IMR-90 (cell line): ENCODE results near the gene ARL6. TPM values are rescaled to one million over a fixed set of nuclear protein-coding genes. Genes with fewer than 3 reads are reported as not detected.

Experiments used
- ATAC-seq: fragments of 200-7000 bp; cut with Tn5 transposase; 2 replicates; pipeline ENCODE4 v1.9.1; 2020; ENCODE audit warnings: low read depth, mild to moderate bottlenecking, moderate library complexity
- BruUV-seq: library from RNA; stranded (reverse); fragments of 400-500 nt; replicated peaks from 2 replicates; lab custom pipeline; 2021; lab: Mats Ljungman, UMichigan
- CTCF ChIA-PET: fragments of 300-600 bp; formaldehyde crosslinking; extraction: SDS; loops from one replicate; lab custom pipeline; 2021; ENCODE audit warnings: antibody characterized with exemption; lab: Yijun Ruan, JAX
- POLR2A ChIA-PET: fragments of 300-600 bp; sonication (Branson Sonifier 250); formaldehyde crosslinking; loops from one replicate; lab custom pipeline; 2022; ENCODE audit warnings: antibody characterized with exemption; ENCODE audit not compliant: unreplicated experiment; lab: Charles Lee
- DNase-seq: peaks from one replicate; pipeline ENCODE4 v3.0.0; 2013
- H2AFZ ChIP-seq: replicated peaks from 2 replicates; pipeline ENCODE3; 2013; ENCODE audit warnings: low read length, mild to moderate bottlenecking; ENCODE audit not compliant: poor library complexity
- H2AK5ac ChIP-seq: 2 replicates; pipeline ENCODE4 v1.6.1; 2013; ENCODE audit warnings: low read depth, low read length, inconsistent platforms
- H2AK9ac ChIP-seq: replicated peaks from 2 replicates; pipeline ENCODE3; 2013; ENCODE audit warnings: mild to moderate bottlenecking, low read depth, low read length, moderate library complexity; ENCODE audit not compliant: poor library complexity
- H2BK120ac ChIP-seq: 2 replicates; pipeline ENCODE4 v1.6.1; 2013; ENCODE audit warnings: low read depth, low read length, inconsistent platforms
- H2BK15ac ChIP-seq: 3 replicates; pipeline ENCODE4 v1.6.1; 2013; ENCODE audit warnings: low read depth, low read length, inconsistent platforms
- H2BK20ac ChIP-seq: 2 replicates; pipeline ENCODE4 v1.6.1; 2013; ENCODE audit warnings: low read depth, mild to moderate bottlenecking, inconsistent platforms, low read length, moderate library complexity
- H2BK5ac ChIP-seq: 2 replicates; pipeline ENCODE4 v1.6.1; 2013; ENCODE audit warnings: mild to moderate bottlenecking, low read depth, low read length, inconsistent platforms; ENCODE audit not compliant: poor library complexity, severe bottlenecking
- H3K14ac ChIP-seq: replicated peaks from 2 replicates; pipeline ENCODE4 v1.6.1; 2013; ENCODE audit warnings: low read depth, low read length, inconsistent platforms
- H3K18ac ChIP-seq: 2 replicates; pipeline ENCODE4 v1.6.1; 2013; ENCODE audit warnings: low read depth, low read length, control low read depth
- H3K23ac ChIP-seq: 2 replicates; pipeline ENCODE4 v1.6.1; 2013; ENCODE audit warnings: low read depth, low read length, inconsistent platforms
- H3K27ac ChIP-seq: 2 replicates; pipeline ENCODE4 v1.5.1; 2013; ENCODE audit warnings: mild to moderate bottlenecking, control low read depth, low read length; ENCODE audit not compliant: insufficient read depth
- H3K27me3 ChIP-seq: 2 replicates; pipeline ENCODE4 v1.6.1; 2013; ENCODE audit warnings: low read length; ENCODE audit not compliant: control insufficient read depth, insufficient read depth
- H3K36me3 ChIP-seq: 2 replicates; pipeline ENCODE4 v1.6.1; 2013; ENCODE audit warnings: low read length, mixed read lengths; ENCODE audit not compliant: control insufficient read depth, insufficient read depth
- H3K4ac ChIP-seq: 2 replicates; pipeline ENCODE4 v1.6.1; 2013; ENCODE audit warnings: low read depth, low read length, inconsistent platforms
- H3K4me1 ChIP-seq: 2 replicates; pipeline ENCODE4 v1.6.1; 2013; ENCODE audit warnings: low read length, mixed read lengths; ENCODE audit not compliant: control insufficient read depth, insufficient read depth
- H3K4me2 ChIP-seq: 2 replicates; pipeline ENCODE4 v1.6.1; 2013; ENCODE audit warnings: low read depth, mild to moderate bottlenecking, control low read depth, low read length, moderate library complexity
- H3K4me3 ChIP-seq: 2 replicates; pipeline ENCODE4 v1.5.1; 2013; ENCODE audit warnings: low read depth, mild to moderate bottlenecking, control low read depth, low read length, moderate library complexity; ENCODE audit not compliant: insufficient read depth
- H3K56ac ChIP-seq: 2 replicates; pipeline ENCODE4 v1.6.1; 2013; ENCODE audit warnings: low read length, inconsistent platforms; ENCODE audit not compliant: insufficient read depth; ENCODE audit errors: extremely low read depth
- H3K79me1 ChIP-seq, 2 experiments: 2 replicates each; pipeline ENCODE4 v1.6.1; 2013; ENCODE audit warnings: low read length in 2 of 2, inconsistent platforms in 1 of 2, low read depth in 1 of 2
- H3K9ac ChIP-seq: 2 replicates; pipeline ENCODE4 v1.6.1; 2013; ENCODE audit warnings: low read depth, low read length, control low read depth
- H3K9me1 ChIP-seq: 2 replicates; pipeline ENCODE4 v1.6.1; 2013; ENCODE audit warnings: low read length, inconsistent platforms; ENCODE audit not compliant: insufficient read depth
- H3K9me3 ChIP-seq: 2 replicates; pipeline ENCODE4 v1.6.1; 2013; ENCODE audit warnings: low read length; ENCODE audit not compliant: control insufficient read depth, insufficient read depth
- H4K20me1 ChIP-seq: 2 replicates; pipeline ENCODE4 v1.6.1; 2013; ENCODE audit warnings: low read length, inconsistent platforms; ENCODE audit not compliant: insufficient read depth
- H4K5ac ChIP-seq: 2 replicates; pipeline ENCODE4 v1.6.1; 2013; ENCODE audit warnings: mild to moderate bottlenecking, low read depth, low read length, control low read depth
- H4K8ac ChIP-seq, 2 experiments: 2 replicates each; pipeline ENCODE4 v1.6.1; 2013; ENCODE audit warnings: low read depth in 2 of 2, low read length in 2 of 2, control low read depth in 1 of 2, inconsistent platforms in 1 of 2
- H4K91ac ChIP-seq: 2 replicates; pipeline ENCODE4 v1.6.1; 2013; ENCODE audit warnings: low read depth, low read length, inconsistent platforms; ENCODE audit not compliant: insufficient read depth
- BHLHE40 ChIP-seq: fragments of 150-350 bp; IDR thresholded peaks from 2 replicates; pipeline ENCODE4 v1.6.1; 2016; ENCODE audit warnings: mild to moderate bottlenecking, low read depth, low read length
- CEBPB ChIP-seq: IDR thresholded peaks from 2 replicates; pipeline ENCODE4 v1.6.1; 2012; ENCODE audit warnings: low read depth, low read length, improper control_type of control experiment
- CHD1 ChIP-seq: IDR thresholded peaks from 2 replicates; pipeline ENCODE4 v1.6.1; 2012; ENCODE audit warnings: low read depth, low read length, improper control_type of control experiment
- CTCF ChIP-seq: conservative IDR thresholded peaks from 2 replicates; pipeline ENCODE4 v1.5.1; 2012; ENCODE audit warnings: mild to moderate bottlenecking, low read depth, low read length, improper control_type of control experiment
- ELK1 ChIP-seq: fragments of 150-350 bp; IDR thresholded peaks from 2 replicates; pipeline ENCODE4 v1.6.1; 2016; ENCODE audit warnings: low read depth, mild to moderate bottlenecking, low read length, moderate library complexity, borderline replicate concordance
- FOS ChIP-seq: fragments of 150-350 bp; IDR thresholded peaks from 2 replicates; pipeline ENCODE4 v1.6.1; 2016; ENCODE audit warnings: low read depth, low read length
- MAFK ChIP-seq: IDR thresholded peaks from 2 replicates; pipeline ENCODE4 v1.6.1; 2012; ENCODE audit warnings: low read depth, low read length, improper control_type of control experiment
- MAZ ChIP-seq: IDR thresholded peaks from 2 replicates; pipeline ENCODE4 v1.6.1; 2012; ENCODE audit warnings: low read depth, mild to moderate bottlenecking, low read length, improper control_type of control experiment, moderate library complexity, borderline replicate concordance
- MXI1 ChIP-seq: IDR thresholded peaks from 2 replicates; pipeline ENCODE4 v1.6.1; 2012; ENCODE audit warnings: low read depth, mild to moderate bottlenecking, low read length, moderate library complexity, borderline replicate concordance
- NFE2L2 ChIP-seq: fragments of 150-350 bp; IDR thresholded peaks from 2 replicates; pipeline ENCODE4 v1.6.1; 2016; ENCODE audit warnings: low read depth, mild to moderate bottlenecking, low read length
- POLR2A ChIP-seq: IDR thresholded peaks from 2 replicates; pipeline ENCODE4 v1.6.1; 2012; ENCODE audit warnings: mild to moderate bottlenecking, low read depth, low read length
- RAD21 ChIP-seq: IDR thresholded peaks from 2 replicates; pipeline ENCODE4 v1.6.1; 2012; ENCODE audit warnings: low read length, improper control_type of control experiment
- RCOR1 ChIP-seq: IDR thresholded peaks from 2 replicates; pipeline ENCODE4 v1.6.1; 2012; ENCODE audit warnings: mild to moderate bottlenecking, low read length, improper control_type of control experiment; ENCODE audit not compliant: insufficient replicate concordance
- RFX5 ChIP-seq: IDR thresholded peaks from 2 replicates; pipeline ENCODE4 v1.8.0; 2012; ENCODE audit warnings: low read depth, mild to moderate bottlenecking, low read length, moderate library complexity
- SMC3 ChIP-seq: fragments of 150-350 bp; IDR thresholded peaks from 2 replicates; pipeline ENCODE4 v1.6.1; 2016; ENCODE audit warnings: low read depth, mild to moderate bottlenecking, antibody characterized with exemption, low read length, moderate library complexity
- USF2 ChIP-seq: fragments of 150-350 bp; IDR thresholded peaks from 2 replicates; pipeline ENCODE4 v1.6.1; 2017; ENCODE audit warnings: mild to moderate bottlenecking, antibody characterized with exemption, low read length, low read depth
- WGBS, 2 experiments: methylation state at CpG; one replicate each; pipeline versions ENCODE4 v1.1.5 to v1.1.7; 2013; ENCODE audit warnings: missing lambda C conversion rate in 2 of 2; ENCODE audit not compliant: insufficient read length in 1 of 2; ENCODE audit errors: extremely low coverage in 2 of 2; 5-methylcytosine and 5-hydroxymethylcytosine counted together
- dilution Hi-C: fragments of 300-500 bp; cut with HindIII; formaldehyde crosslinking; loops from one replicate; pipeline ENCODE4 v1.14.3; 2018; ENCODE audit warnings: low sequenced_read_pairs; ENCODE audit not compliant: unreplicated experiment
- in situ Hi-C: fragments of 300-500 bp; cut with MboI; formaldehyde crosslinking; loops from 3 replicates; pipeline ENCODE4 v1.14.3; 2019; ENCODE audit warnings: low sequenced_read_pairs, inconsistent platforms, mixed read lengths
- intact Hi-C: fragments of 100-400 bp; cut with micrococcal nuclease; formaldehyde crosslinking; loops from 2 replicates; pipeline ENCODE4 v1.10.0; 2022
- polyA plus RNA-seq, 3 experiments: library from polyadenylated mRNA; depleted of rRNA; stranded (reverse); fragments of >200 nt; gene quantifications; 2 replicates each; pipeline ENCODE4 v1.2.3, GENCODE V29; 2012; ENCODE audit warnings: low replicate concordance in 1 of 3
- total RNA-seq: library from RNA; depleted of rRNA; stranded (reverse); fragments of >200 nt; gene quantifications from 2 replicates; pipeline ENCODE4 v1.2.3, GENCODE V29; 2012

Gene ARL6
- total and polyA plus RNA-seq, 2 of the 4 experiments (the other 2 are of a cell fraction), result 3.1 to 3.4 TPM

GRCh38 chr3:97765336-97765735 lies 778 bp downstream of the ARL6 start:
- H4K8ac ChIP-seq, result no peak overlapping the region; a peak in 1 of 4 replicates
- H2BK20ac ChIP-seq, result no peak overlapping the region
- no CpG with 5 or more reads among the region's 2 CpGs for WGBS, 2 experiments
- no peaks in the 10 kb centered on the region for H3K9me1 ChIP-seq
- no peaks in the 10 kb centered on the region for H3K27me3 ChIP-seq
- H2BK5ac ChIP-seq, result no peak overlapping the region
- H3K4ac ChIP-seq, result no peak overlapping the region
- H2AFZ ChIP-seq, result no peak overlapping the region
- CTCF ChIA-PET, result no interaction called here
- no peaks in the 10 kb centered on the region for H3K9me3 ChIP-seq
- H3K27ac ChIP-seq, result no peak overlapping the region
- no peaks in the 10 kb centered on the region for H4K20me1 ChIP-seq
- H3K18ac ChIP-seq, result no peak overlapping the region
- H3K9ac ChIP-seq, result peak overlapping the region; percentile 48; the same call in 1 of the 2 replicates
- H3K4me2 ChIP-seq, result peak overlapping the region; percentile 84
- H4K91ac ChIP-seq, result no peak overlapping the region
- TF ChIP-seq CTCF (no peak), ELK1 (no peak), CEBPB (no peak), RAD21 (no peak), USF2 (no peak), BHLHE40 (no peak), MAFK (no peak), POLR2A (no peak), CHD1 (no peak), MAZ (no peak), RCOR1 (no peak), MXI1 (no peak), SMC3 (no peak), NFE2L2 (no peak), FOS (no peak), RFX5 (no peak)
- H2AK5ac ChIP-seq, result no peak overlapping the region
- no peak overlapping the region for H3K56ac ChIP-seq
- dilution Hi-C loops (no loop called here), intact Hi-C loops (no loop called here), in situ Hi-C loops (no loop called here)
- no peak overlapping the region for H2BK120ac ChIP-seq
- H3K4me1 ChIP-seq, result no peaks in the 10 kb centered on the region
- peaks cover 9 to 23% of the 10 kb centered on the region in 2 experiments; a peak in 3 of 4 replicates for H3K79me1 ChIP-seq
- no TSS peak for BruUV-seq
- POLR2A ChIA-PET, result no interaction called here
- no peak overlapping the region for H2BK15ac ChIP-seq
- H4K5ac ChIP-seq, result no peak overlapping the region
- ATAC-seq (no peak), DNase-seq (peak; percentile 1)
- H3K23ac ChIP-seq, result peak overlapping the region; percentile 17; the same call in 1 of the 2 replicates
- no peak overlapping the region for H3K14ac ChIP-seq
- peak overlapping the region; percentile 65 for H3K4me3 ChIP-seq
- H2AK9ac ChIP-seq, result no peak overlapping the region
- H3K36me3 ChIP-seq, result no peaks in the 10 kb centered on the region
